ENCODE data around the gene GRIK2.
"Not testable (repeated sequence)": the region's sequence is repeated elsewhere in the genome, so short reads cannot be mapped to it uniquely, and the experiment has no call there.

The GRIK2 gene

DNA sequence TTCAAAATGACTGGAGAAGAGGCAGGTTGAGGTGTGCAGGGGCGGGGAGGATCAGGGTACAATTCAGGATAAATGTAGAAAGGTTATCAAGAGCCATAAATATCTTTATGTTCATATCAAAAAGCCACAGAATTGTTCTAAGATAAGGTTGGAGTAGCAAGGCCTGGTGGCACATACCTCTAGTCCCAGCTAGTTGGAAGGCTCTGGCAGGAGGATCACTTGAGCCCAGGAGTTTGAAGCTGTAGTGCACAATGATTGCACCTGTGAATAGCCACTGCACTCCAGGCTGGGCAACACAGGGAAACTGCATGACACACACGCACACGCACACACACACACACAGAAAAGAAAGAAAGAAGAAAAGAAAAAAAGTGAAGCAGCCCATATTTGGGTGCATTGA lies 194.8 kb downstream of the GRIK2 start:
- no peak overlapping the region for H3K4me3 ChIP-seq (ENCODE audit: low read depth, low read length)
- no peak for DNase-seq (ENCODE audit: low read depth)

DNA sequence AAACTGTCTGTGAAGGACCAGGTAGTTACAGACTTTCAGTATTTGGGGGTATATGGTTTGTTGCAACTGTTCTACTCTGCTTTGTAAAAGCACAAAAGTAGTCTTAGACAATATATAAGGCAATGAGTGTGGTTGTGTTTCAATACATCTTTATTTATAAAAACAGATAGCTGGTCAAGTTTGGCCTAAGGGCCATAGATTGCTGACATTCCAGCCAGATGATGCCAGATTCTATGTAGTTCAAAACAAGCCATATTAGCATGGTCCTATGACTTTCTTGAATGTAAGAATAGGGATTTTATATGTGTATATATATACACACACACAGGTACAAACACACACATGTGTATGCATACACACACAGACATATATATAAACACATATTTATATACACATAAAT lies 201.8 kb downstream of the GRIK2 start:
- DNase-seq (ENCODE audit: low read depth): no peak
- H3K4me3 ChIP-seq (ENCODE audit: low read depth, low read length): no peak overlapping the region

DNA sequence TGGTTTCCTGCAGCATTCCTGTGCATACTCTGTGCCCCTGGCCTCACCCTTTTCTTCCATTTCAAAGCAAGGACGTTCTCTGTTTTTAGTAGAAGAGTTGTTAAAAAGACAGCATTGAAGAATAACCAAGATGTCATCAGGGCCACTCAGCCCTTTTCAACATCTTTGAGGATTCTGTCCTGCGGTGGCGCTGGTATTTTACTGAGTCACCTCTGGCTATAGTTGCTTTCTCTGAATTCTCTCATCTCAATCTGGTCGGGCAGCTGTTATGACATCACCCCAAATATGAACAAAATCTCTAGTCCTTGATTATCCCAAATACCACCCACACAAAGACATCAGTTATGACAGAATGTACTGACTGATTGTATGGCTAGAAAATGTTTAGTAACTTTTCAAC lies 204.2 kb downstream of the GRIK2 start:
- H3K4me3 ChIP-seq (ENCODE audit: low read depth, low read length): no peak overlapping the region
- DNase-seq (ENCODE audit: low read depth): peak; percentile 22

DNA sequence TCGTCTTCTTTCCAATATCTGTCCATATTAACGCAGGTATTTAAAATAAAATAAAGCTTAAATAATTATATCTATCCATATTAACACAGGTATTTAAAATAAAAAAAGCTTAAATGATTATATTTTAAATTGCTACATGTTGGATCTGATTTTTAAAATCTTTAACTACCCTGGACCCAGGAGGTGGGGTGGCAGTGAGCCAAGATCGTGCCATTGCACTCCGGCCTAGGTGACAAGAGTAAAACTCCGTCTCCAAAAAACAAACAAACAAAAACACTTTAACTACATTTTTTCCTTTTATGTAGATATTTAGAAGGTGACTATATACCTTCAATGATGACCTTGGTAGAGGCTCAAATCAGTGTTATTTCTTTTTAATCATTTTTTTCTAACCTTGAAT lies 211.9 kb downstream of the GRIK2 start:
- H3K4me3 ChIP-seq (ENCODE audit: low read depth, low read length): no peak overlapping the region
- DNase-seq (ENCODE audit: low read depth): no peak

DNA sequence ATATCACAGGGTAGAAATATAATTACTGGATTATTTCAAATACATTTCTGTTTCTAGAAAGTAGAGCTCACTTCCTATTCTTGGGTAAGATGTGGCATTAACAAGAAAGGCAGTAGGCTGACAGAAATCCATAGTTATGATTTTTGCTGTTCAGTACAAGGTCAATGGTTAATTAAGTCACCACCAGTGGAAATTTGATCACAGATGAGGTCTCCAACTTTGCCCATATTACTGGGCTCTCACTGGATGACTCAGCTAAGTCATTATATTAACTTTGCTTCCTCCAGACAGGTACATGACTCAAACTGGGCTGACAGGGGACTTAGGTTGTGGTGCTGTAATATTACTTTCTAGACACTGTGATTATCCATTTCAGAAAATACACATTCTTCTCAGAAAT lies 212.4 kb downstream of the GRIK2 start:
- H3K4me3 ChIP-seq (ENCODE audit: low read depth, low read length): no peak overlapping the region
- no peak for DNase-seq (ENCODE audit: low read depth)

DNA sequence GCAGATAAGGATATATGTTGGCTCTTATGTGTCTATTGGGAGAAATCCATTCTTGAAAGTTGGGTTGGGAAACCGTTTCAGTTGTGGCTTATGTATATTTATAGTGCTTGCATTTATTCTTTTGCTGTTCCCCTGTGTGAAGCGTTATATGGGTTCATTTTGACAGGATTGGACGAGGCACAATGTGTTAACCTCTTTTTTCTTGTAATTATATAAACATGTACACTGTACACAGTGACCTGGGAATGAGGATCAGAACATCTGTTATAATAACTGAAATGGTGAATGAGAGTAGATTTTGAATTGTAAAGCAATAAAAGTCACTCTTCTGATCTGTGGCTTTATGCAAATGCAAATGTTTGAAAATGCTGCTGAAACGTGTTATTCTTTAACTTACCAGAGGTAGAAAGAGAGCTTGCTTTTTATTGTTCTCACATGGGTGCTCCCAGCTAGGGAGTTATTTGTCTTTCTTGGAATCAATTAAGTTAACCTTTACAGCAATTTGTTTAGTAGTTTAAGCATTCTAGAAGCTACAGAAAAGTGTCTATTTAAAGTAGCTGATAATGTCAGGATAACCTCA lies 213.7 kb downstream of the GRIK2 start:
- DNase-seq (ENCODE audit: low read depth): no peak

DNA sequence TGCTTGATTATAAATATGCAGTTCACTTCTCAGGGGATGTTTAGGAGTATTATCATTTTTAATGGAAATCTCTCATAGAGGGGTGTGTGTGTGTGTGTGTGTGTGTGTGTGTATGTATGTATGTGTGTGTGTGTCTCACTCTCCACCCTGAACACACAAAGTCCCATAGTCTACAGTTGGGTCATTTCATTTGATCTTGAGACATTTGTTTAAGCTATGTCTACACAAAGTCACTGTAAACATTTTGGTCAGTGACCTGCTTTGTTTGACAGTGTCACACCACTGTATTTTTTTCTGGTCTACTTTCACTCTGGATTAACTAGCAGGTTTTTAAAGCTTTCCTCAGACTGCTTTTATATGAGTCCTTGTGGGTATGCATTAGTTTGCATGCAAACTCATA lies 215.2 kb downstream of the GRIK2 start:
- no peak for DNase-seq (ENCODE audit: low read depth)
- H3K4me3 ChIP-seq (ENCODE audit: low read depth, low read length): no peak overlapping the region

More for the DNA sequence above, 213.7 kb downstream of the GRIK2 start:
- H3K4me3 ChIP-seq (ENCODE audit: low read depth, low read length): no peak overlapping the region

DNA sequence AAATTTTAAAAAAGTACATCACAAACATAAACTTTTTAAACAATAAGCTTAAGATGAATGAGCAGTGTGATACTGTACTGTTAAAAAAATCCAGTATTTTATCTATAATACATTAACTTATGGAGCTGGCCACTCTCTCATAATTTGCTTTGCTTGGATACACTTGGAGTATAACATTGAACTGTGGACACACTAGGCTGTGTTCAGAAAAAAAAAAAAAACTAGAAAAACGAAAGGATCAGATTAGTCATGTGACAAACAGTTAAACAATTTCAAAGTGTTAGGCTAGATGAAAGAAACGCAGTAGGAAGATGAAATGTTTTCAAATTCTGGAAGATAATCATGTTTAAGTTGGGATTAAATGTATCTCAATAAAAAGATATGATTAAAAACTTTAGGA lies 220.0 kb downstream of the GRIK2 start:
- H3K4me3 ChIP-seq (ENCODE audit: low read depth, low read length): no peak overlapping the region
- no peak for DNase-seq (ENCODE audit: low read depth)

DNA sequence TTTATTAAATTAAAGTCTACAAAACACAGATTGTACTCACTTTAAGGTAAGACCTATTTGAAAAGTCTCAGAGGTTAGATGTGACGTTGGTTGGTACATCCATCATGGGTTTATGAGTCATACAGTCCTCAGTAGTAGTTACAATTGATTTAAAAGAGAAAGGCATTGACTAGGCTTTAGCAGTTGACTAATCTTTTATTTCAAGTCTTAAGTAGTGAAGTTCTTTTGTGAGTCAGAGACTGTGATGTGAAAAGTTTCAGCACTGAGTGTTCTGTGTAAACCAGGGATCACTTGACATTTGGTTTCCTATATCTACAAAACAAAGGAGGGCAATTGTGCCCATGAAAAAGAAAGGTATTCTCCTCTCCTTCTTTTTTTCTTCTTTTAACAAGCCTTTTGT lies 221.3 kb downstream of the GRIK2 start:
- H3K4me3 ChIP-seq (ENCODE audit: low read depth, low read length): no peak overlapping the region
- peak; percentile 26 for DNase-seq (ENCODE audit: low read depth)

DNA sequence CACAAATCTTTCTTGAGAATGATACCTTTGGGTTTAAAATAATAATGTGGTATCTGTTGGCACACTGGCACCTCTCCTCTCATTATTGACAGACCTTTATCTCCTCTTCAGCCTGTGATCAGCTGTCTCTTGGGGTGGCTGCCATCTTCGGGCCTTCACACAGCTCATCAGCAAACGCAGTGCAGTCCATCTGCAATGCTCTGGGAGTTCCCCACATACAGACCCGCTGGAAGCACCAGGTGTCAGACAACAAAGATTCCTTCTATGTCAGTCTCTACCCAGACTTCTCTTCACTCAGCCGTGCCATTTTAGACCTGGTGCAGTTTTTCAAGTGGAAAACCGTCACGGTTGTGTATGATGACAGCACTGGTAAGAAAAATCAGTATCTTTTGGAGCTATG lies 232.8 kb downstream of the GRIK2 start:
- H3K4me3 ChIP-seq (ENCODE audit: low read depth, low read length): no peak overlapping the region
- no peak for DNase-seq (ENCODE audit: low read depth)

DNA sequence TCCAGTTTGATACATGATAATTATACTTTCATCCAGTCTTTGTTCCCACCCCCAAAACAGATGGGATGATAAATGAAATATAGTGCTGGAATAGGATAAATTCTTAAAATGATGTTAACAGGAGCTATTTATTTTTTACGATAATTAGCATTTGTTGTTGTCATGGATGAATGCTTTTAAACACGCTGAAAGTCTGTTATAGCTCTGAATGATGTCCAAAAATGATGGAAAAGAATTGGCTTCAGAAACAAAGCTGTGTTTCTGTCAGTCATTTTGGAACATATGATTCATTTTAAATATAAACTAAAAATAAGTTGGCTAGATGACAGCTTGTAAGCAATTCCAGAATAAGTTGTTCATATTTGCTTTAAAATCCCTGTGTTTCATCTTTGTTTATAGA lies 237.4 kb downstream of the GRIK2 start:
- no peak overlapping the region for H3K4me3 ChIP-seq (ENCODE audit: low read depth, low read length)
- no peak for DNase-seq (ENCODE audit: low read depth)

DNA sequence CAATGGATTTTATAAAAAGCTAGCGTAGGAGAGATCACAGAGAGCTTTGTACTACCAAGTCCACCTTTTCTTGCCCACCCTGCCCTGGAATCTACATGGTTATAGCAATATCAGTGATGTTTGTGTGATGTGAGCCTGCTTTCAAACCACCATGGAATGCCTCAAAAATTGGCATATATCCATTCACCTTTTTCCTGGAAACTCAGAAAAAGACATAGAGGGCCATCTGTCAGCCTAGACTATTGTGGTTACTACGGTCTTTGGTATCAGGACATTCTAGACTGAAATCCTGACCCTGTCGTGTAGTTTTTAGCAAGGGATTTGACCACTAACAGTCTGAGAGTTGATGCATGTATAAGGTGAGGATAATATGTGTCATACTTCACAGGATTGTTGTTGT lies 239.6 kb downstream of the GRIK2 start:
- no peak overlapping the region for H3K4me3 ChIP-seq (ENCODE audit: low read depth, low read length)
- no peak for DNase-seq (ENCODE audit: low read depth)

DNA sequence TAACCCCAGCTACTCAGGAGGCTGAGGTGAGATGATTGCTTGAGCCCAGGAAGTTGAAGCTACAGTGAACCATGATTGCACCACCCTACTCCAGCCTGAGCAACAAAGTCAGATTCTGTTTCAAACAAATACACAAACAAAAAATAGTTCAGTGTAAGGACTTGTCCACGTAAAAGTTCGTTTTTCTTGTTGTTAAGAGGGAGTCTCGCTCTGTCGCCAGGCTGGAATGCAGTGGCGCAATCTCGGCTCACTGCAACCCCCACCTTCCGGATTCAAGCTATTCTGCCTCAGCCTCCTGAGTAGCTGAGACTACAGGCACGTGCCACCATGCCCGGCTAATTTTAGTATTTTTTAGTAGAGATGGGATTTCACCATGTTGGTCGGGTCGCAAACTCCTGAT lies 245.4 kb downstream of the GRIK2 start:
- not testable (repeated sequence) for H3K4me3 ChIP-seq (ENCODE audit: low read depth, low read length); DNase-seq (ENCODE audit: low read depth)

DNA sequence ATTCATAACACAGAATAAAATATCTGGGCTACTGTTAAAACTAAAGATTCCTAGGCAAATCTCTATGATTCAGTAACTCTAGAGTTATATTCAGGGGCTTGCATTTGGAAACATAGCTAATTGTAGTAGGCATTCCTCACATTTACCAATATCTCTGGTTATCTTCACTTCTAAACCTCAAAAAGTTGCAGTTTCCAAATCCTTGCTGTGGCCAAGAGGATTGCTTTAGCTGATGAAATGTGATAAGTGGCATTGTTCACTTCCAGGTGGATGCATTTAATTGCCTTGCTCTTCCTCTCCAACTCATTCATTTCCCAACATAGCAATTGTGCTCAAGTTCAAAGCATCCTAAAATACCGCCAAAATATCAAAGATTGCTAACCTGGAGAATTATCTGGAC lies 246.6 kb downstream of the GRIK2 start:
- no peak overlapping the region for H3K4me3 ChIP-seq (ENCODE audit: low read depth, low read length)
- DNase-seq (ENCODE audit: low read depth): no peak

DNA sequence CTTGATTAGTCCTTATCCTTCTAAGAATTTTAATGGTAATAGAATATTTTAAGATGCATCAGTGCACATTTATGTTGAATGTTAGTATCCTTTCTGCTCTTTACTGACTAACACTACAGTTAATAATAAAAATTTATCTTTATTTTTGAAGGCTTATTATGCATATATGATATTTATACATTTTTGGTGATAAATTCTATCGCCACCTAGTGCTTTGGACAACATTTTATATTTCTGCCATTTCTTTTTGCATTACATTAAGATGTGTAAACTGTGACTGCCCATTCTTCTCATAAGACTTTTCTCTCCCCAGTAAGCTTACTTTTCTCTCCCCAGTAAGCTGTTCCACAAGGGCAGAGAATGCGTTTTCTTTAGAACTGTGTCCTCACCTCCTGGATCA lies 252.3 kb downstream of the GRIK2 start:
- no peak overlapping the region for H3K4me3 ChIP-seq (ENCODE audit: low read depth, low read length)
- no peak for DNase-seq (ENCODE audit: low read depth)

DNA sequence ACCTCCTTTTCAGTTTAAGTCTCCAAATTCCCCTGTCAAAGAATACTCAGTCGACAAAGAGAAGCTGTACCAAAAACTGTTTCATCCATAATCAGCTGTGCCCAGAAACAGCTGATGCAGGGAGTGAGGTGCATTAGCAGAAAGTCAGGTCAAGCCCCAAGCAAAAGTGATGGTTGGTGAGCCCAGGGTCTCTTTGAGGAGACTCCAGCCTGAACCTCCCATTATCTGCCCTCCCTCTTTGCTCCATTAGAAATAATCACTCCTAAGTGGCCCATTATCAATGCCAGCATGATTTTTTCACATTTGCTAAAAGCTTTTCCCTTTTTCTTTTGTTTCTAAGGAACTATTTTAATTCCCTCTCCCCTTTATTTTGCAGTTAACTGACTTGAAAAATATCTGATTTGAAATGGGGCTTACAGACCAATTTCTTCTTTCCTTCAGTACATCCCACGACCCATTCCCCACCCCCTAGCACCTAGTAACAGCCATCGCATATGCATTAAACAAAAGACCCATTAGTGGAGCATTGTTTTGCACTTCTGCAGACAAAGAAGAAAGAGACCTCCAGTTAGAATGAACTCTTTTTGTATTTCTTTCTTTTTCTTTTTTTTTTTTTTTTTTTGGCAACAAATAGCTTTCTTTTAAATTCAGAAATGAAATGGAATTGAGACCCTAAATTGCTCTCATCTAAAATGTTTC lies 257.0 kb downstream of the GRIK2 start:
- H3K4me3 ChIP-seq (ENCODE audit: low read depth, low read length): no peak overlapping the region
- no peak for DNase-seq (ENCODE audit: low read depth)

DNA sequence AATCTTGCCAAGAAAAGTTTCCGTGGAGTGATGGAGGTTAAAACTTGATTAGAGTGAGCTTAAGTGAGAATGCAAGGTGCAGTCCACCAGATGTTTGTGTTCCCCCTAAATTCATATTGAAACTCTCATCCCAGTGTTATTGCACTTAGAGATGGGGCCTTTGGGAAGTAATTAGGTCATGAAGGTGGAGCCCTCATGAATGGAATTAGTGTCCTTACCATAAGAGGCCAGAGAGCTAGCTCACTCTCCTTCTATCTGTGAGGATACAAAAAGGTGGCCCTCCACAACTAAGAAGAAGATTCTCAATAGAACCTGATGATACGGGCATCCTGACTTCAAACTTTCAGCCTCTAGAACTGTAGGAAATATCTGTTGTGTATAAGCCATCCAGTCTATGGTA lies 258.6 kb downstream of the GRIK2 start:
- no peak for DNase-seq (ENCODE audit: low read depth)
- no peak overlapping the region for H3K4me3 ChIP-seq (ENCODE audit: low read depth, low read length)

DNA sequence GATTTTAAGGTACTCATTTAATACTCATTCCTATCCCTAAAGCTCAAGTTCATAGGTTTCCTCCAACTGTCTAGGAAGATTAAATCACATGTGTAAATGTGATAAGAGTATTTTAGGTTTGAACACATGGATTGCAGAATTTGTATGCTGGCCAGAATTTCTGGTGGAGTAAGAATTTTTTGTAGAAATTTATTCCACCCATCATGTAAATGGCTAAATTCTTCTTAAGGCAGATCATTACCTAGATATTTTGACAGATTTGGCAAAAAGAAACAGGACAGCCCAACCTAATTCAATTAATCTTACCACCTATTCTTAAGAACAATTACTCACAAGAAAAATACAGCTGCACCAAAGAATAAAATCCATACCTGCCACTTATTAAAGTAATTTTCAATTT lies 261.6 kb downstream of the GRIK2 start:
- no peak overlapping the region for H3K4me3 ChIP-seq (ENCODE audit: low read depth, low read length)
- DNase-seq (ENCODE audit: low read depth): no peak

DNA sequence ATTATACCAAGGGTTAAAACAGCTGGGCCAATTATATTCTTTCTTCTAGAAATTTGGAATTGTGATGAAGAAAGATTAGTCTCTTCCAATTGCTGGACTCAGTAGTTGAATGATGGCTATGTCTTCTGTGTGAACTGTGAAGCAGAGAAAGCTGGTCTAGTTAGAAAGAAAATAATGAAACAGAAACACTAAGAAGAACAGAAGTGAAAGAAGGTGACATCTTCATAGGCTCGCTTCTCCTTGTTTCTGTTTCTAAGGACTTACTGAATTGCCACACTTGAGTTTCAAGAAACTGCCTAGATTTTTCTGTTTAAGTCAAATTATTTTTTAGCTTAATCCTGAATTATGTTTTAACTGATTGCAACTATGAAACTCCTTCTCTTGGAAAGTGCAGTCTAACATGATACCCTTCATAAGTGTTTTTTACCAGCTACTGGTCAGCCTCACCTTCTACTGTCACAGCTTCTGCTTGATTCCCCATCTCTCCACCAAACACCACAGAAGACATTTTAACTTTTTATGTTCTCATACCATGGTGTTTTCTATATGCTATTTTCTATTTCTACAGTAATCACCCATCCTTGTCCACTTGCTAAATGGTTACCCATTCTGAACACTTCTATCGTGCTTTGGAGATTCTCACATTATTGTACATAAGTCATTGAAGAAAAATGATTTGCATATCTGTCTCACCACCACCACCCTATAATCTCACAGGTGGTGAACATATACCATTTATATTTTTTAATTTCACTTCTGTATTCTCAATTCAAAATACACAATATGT lies 268.8 kb downstream of the GRIK2 start:
- no peak overlapping the region for H3K4me3 ChIP-seq (ENCODE audit: low read depth, low read length)
- DNase-seq (ENCODE audit: low read depth): no peak

DNA sequence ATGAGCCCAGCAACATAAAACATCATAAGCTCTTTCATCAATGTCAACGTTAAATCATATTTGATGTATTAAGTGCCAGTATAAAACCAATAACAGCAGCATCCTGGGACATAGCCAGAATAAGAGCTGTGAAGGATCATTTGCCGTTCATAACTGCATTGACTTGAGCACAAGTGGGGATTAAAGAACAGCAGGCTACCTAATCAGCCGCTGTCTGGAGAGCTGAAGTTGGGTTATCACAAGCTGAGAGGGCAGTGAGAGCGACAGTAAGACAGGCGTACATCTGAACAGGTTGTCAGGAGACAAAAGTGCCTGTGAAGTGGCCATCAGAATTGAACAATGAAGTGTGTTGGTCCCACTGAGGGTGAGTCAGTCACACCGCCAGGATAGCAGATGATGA lies 269.6 kb downstream of the GRIK2 start:
- H3K4me3 ChIP-seq (ENCODE audit: low read depth, low read length): no peak overlapping the region
- no peak for DNase-seq (ENCODE audit: low read depth)

DNA sequence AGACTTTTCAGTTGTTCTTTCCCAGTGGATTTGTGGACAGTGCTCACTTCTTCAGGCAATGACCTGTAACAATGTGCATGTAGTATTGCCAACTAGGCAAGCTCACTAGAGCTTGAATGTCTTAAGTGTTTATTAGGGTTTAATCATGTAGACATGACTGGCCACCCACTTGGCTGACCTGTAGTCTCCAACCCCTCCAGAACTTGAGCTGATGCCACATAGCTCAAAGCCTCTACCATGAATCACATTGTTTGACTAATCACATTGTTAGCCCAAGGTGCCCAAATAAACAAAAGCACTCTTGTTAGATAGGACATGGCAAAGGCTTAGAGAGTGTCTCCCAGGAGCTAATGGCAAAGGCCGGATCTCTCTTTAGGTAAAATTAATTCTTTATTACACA lies 272.7 kb downstream of the GRIK2 start:
- H3K4me3 ChIP-seq (ENCODE audit: low read depth, low read length): no peak overlapping the region
- DNase-seq (ENCODE audit: low read depth): peak; percentile 56
